Stomach (tissue), 9 donors: ENCODE data around the gene OTOL1. TPM values are rescaled to one million over a fixed set of nuclear protein-coding genes. Genes with fewer than 3 reads are reported as not detected.

ENCODE experiments used
- DNase-seq, 2 donors: peaks; one replicate each; pipeline versions ENCODE4 v3.0.0 to v3.0.0-alpha.2; 2013 to 2019
- H3K27ac ChIP-seq, 5 donors: fragments of 200-600 bp in 4 of 5; sonication (generic) in 4 of 5; one replicate each; pipeline ENCODE4 v1.5.1; 2013 to 2019; ENCODE audit warnings: mild to moderate bottlenecking in 1 of 5, moderate library complexity in 1 of 5
- H3K27me3 ChIP-seq, 3 donors: fragments of 200-600 bp; sonication (generic); one replicate each; pipeline ENCODE4 v1.5.1; 2017 to 2019; ENCODE audit warnings: mixed run types in 1 of 3
- H3K36me3 ChIP-seq, 4 donors: fragments of 200-600 bp; sonication (generic); 1 replicate in 3 of 4; 2 replicates in 1 of 4; pipeline ENCODE4 v1.5.1; 2016 to 2019
- H3K4me1 ChIP-seq, 4 donors: fragments of 200-600 bp; sonication (generic); one replicate each; pipeline ENCODE4 v1.5.1; 2016 to 2019
- H3K4me3 ChIP-seq, 4 donors: fragments of 200-600 bp; sonication (generic) in 3 of 4; one replicate each; pipeline ENCODE4 v1.5.1; 2016 to 2019; ENCODE audit warnings: mild to moderate bottlenecking in 1 of 4
- H3K9me3 ChIP-seq, 4 donors: fragments of 200-600 bp; sonication (generic); one replicate each; pipeline ENCODE4 v1.5.1; 2016 to 2019
- EP300 ChIP-seq: sonication (generic); formaldehyde crosslinking; IDR thresholded peaks from one replicate; pipeline ENCODE4 v1.6.1; 2017; ENCODE audit warnings: antibody characterized with exemption
- POLR2A ChIP-seq, 4 donors: fragments of 450-650 bp; IDR thresholded peaks; one replicate each; pipeline ENCODE4 v1.6.1; 2016; ENCODE audit warnings: antibody characterized with exemption in 4 of 4, control low read depth in 2 of 4, mild to moderate bottlenecking in 1 of 4, moderate library complexity in 1 of 4
- POLR2AphosphoS5 ChIP-seq, 3 donors: sonication (generic); formaldehyde crosslinking; IDR thresholded peaks; one replicate each; pipeline ENCODE4 v1.6.1; 2016; ENCODE audit warnings: antibody characterized with exemption in 3 of 3
- WGBS, 5 donors: extraction: QIAGEN DNeasy Blood & Tissue Kit in 3 of 5; methylation state at CpG; one replicate each; pipeline versions ENCODE4 v1.1.5 to v1.1.7; 2013 to 2018; 5-methylcytosine and 5-hydroxymethylcytosine counted together
- intact Hi-C: fragments of 100-400 bp; cut with DNase I; formaldehyde crosslinking; loops from one replicate; pipeline ENCODE4 v1.15.1; 2023; ENCODE audit warnings: low total_unique reads
- polyA plus RNA-seq, 3 donors: library from polyadenylated mRNA; stranded (reverse); fragments of 200-250 nt; gene quantifications; one replicate each; pipeline ENCODE4 v1.2.3, GENCODE V29; 2013
- total RNA-seq, 5 donors: library from RNA; depleted of rRNA; stranded (reverse); fragments of >200 nt; gene quantifications; one replicate each; pipeline versions ENCODE4 v1.1.0 to v1.2.3, GENCODE V29; 2014 to 2016
- TF ChIP-seq, protein P1 (sequence below), 7 experiments: fragments of 450-650 bp in 4 of 7; fragments of 200-600 bp in 3 of 7; sonication (generic) in 3 of 7; IDR thresholded peaks; one replicate each; pipeline ENCODE4 v1.5.1; 2016 to 2019; ENCODE audit warnings: antibody characterized with exemption in 7 of 7, control low read depth in 2 of 7, mild to moderate bottlenecking in 1 of 7
- donor health status: healthy with polysubstance abuse.
- donor health status: Bipolar disorder and iron deficiency.
- donor health status: healthy.

OTOL1 gene
- total and polyA plus RNA-seq, 8 donors = not detected

DNA sequence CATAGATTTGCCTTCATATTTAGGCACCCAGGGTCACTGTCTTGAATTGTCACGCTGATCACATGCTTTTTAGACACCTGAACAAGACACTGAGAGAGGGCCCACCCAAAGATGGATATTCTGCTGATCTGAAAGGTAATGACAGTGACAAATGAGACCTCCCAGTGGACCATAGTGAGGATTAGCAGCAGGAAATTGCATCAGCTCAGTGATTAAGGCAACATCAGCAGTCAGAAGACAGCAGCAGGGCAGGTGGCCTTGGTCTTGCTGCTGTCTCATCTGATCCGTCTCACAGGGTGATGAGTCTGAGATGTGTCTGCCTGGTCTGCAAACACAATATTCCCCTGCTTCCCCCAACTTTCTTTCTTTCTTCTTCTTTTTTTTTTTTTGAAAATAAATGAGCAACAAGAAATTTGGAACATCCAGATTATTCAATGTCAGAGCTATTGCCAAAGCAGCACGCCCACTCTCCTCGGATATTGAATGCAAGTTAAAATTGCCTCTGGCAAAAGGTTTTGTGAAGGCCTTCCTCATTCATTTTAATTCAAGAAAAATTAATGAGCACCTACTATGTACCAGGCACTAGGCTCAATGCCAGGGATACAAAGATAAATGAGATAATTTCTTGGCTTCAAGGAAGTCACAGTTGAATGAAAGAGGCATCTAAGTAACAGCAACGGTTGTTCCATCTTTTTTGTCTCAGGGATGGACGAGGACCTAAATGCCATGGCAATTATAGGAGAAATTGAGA, 14.1 kb downstream of the OTOL1 start:
- WGBS, 5 donors = 74 to 84% (median 82%) methylated on average over 6 of the region's 6 CpGs
- DNase-seq = no peak
- no peaks in the 10 kb centered on the region for H3K9me3 ChIP-seq

DNA sequence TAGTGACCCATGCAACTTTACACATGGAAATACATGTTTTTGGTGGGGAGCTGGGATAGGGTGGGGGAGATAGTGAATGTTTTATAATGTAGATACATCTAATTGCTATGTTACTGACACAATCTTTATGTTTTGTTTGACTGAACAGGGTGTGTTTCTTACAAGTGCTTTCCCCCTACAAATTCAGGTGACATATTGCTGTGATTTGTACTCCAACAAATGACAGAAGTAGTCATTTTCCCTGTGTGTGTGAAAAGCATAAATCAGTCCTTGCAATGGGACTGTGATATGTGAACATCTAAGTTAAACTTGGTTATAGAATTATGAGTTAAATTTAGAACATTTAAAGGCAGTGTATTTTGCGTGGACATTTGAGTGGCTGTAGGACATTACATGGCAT, 27.3 kb downstream of the OTOL1 start:
- Histone ChIP-seq H3K36me3 (no peaks in the 10 kb centered on the region), H3K27ac (no peak overlapping the region), H3K27me3 (no peaks in the 10 kb centered on the region), H3K4me1 (no peaks in the 10 kb centered on the region), H3K4me3 (no peak overlapping the region), H3K9me3 (no peaks in the 10 kb centered on the region)
- no peak for DNase-seq
- 85 to 92% (median 88%) methylated on average over 1 of the region's 1 CpG for WGBS, 5 donors
- intact Hi-C loops = no loop called here
- TF ChIP-seq EP300 (no peak), POLR2AphosphoS5 (IDR thresholded peaks at IDR 0.05) (no peak), POLR2A (IDR thresholded peaks at IDR 0.05) (no peak)
- TF ChIP-seq, protein P1, sequence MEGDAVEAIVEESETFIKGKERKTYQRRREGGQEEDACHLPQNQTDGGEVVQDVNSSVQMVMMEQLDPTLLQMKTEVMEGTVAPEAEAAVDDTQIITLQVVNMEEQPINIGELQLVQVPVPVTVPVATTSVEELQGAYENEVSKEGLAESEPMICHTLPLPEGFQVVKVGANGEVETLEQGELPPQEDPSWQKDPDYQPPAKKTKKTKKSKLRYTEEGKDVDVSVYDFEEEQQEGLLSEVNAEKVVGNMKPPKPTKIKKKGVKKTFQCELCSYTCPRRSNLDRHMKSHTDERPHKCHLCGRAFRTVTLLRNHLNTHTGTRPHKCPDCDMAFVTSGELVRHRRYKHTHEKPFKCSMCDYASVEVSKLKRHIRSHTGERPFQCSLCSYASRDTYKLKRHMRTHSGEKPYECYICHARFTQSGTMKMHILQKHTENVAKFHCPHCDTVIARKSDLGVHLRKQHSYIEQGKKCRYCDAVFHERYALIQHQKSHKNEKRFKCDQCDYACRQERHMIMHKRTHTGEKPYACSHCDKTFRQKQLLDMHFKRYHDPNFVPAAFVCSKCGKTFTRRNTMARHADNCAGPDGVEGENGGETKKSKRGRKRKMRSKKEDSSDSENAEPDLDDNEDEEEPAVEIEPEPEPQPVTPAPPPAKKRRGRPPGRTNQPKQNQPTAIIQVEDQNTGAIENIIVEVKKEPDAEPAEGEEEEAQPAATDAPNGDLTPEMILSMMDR (IDR thresholded peaks at IDR 0.05) = no peak

More for the DNA sequence above, 14.1 kb downstream of the OTOL1 start:
- Histone ChIP-seq H3K4me3 (no peak overlapping the region), H3K27ac (no peak overlapping the region), H3K27me3 (no peaks in the 10 kb centered on the region), H3K4me1 (no peaks in the 10 kb centered on the region), H3K36me3 (no peaks in the 10 kb centered on the region)
- TF ChIP-seq POLR2AphosphoS5 (IDR thresholded peaks at IDR 0.05) = no peak
- no peak for TF ChIP-seq POLR2A (IDR thresholded peaks at IDR 0.05)
- no peak for TF ChIP-seq EP300
- TF ChIP-seq, protein P1 (IDR thresholded peaks at IDR 0.05) = no peak
- intact Hi-C loops = no loop called here

DNA sequence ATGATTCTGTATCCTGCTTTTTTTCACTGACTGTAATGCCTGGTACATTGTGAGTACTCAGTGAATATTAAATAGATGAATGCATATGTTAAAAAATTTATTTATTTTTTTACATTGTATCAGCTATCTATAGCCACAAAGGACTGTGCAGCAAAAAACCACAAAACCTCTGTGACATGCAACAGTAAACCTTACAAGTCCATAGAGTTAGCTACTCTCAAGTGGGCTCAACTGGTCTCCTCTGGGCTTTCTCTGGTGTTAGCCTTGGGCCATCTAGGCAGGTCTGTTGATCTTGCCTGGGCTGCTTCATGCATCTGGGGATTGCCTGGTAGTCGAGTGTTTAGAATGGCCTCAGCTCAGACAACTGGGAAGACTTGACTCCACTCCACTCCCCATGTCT, 35.3 kb downstream of the OTOL1 start:
- no peak for TF ChIP-seq EP300
- H3K27ac ChIP-seq = no peak overlapping the region
- DNase-seq = no peak

DNA sequence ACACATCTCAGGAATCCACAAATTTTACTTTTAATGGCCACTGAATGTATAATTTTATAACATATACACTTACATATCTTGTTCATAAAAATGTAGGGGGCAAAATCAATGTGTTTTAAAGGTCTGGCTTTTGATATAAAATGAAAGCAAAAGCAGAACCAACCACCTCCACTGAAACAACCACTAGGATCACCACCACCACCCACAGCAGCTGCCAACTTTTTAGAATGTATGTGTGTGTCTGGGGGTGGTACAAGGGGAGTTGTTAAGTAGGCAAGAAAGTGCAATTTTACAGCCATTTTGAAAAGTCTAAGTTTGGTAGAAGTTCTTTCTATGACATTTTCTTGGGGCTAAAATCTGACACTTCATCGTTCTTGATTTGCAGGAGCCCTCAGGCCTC, 44.0 kb downstream of the OTOL1 start:
- intact Hi-C loops = no loop called here
- Histone ChIP-seq H3K4me3 (no peak overlapping the region), H3K36me3 (no peaks in the 10 kb centered on the region), H3K27me3 (no peaks in the 10 kb centered on the region), H3K9me3 (no peaks in the 10 kb centered on the region), H3K27ac (no peak overlapping the region), H3K4me1 (no peaks in the 10 kb centered on the region)
- DNase-seq = no peak
- WGBS, 5 donors = 73 to 86% (median 82%) methylated on average over 1 of the region's 1 CpG
- TF ChIP-seq POLR2AphosphoS5 (IDR thresholded peaks at IDR 0.05) (no peak), EP300 (no peak)

More for the DNA sequence above, 35.3 kb downstream of the OTOL1 start:
- intact Hi-C loops = no loop called here
- H3K9me3 ChIP-seq = no peaks in the 10 kb centered on the region
- H3K27me3 ChIP-seq = no peaks in the 10 kb centered on the region
- H3K36me3 ChIP-seq = no peaks in the 10 kb centered on the region
- H3K4me1 ChIP-seq = no peaks in the 10 kb centered on the region
- no peak overlapping the region for H3K4me3 ChIP-seq
- WGBS, 5 donors = 58 to 71% (median 67%) methylated on average over 1 of the region's 1 CpG

DNA sequence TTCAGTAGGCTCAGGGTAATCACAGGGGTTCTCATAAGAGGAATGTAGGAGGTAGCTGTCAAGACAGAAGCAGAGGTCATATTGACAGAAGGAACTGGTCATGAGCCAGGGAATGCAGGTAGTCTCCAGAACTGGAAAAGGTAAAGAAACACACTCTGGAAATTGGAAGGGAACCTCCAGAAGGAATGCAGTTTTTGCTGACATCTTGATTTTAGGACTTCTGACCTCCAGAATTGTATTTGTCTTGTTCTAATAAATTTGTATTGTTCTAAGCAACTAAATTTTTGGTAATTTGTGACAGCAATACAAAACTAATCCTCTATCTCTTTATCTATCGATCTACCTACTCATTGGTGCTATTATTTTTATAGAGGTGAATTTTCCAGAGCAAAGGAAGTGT, 49.2 kb downstream of the OTOL1 start:
- no peaks in the 10 kb centered on the region for H3K27me3 ChIP-seq
- H3K9me3 ChIP-seq = no peaks in the 10 kb centered on the region
- H3K4me1 ChIP-seq = no peaks in the 10 kb centered on the region
- H3K4me3 ChIP-seq = no peak overlapping the region
- intact Hi-C loops = no loop called here
- WGBS, 5 donors = 90 to 91% (median 91%) methylated on average over 1 of the region's 1 CpG
- no peak overlapping the region for H3K27ac ChIP-seq
- TF ChIP-seq EP300 = no peak
- no peak for TF ChIP-seq POLR2AphosphoS5 (IDR thresholded peaks at IDR 0.05)
- TF ChIP-seq, protein P1 (IDR thresholded peaks at IDR 0.05) = no peak
- no peak for TF ChIP-seq POLR2A (IDR thresholded peaks at IDR 0.05)
- no peaks in the 10 kb centered on the region for H3K36me3 ChIP-seq
- no peak for DNase-seq
